ENCODE results near the gene HNRNPUL1. TPM values are rescaled to one million over a fixed set of nuclear protein-coding genes. Genes with fewer than 3 reads are reported as not detected.

Gene HNRNPUL1
- total RNA-seq, 1 donor from 2014 or later, result 154 TPM

DNA sequence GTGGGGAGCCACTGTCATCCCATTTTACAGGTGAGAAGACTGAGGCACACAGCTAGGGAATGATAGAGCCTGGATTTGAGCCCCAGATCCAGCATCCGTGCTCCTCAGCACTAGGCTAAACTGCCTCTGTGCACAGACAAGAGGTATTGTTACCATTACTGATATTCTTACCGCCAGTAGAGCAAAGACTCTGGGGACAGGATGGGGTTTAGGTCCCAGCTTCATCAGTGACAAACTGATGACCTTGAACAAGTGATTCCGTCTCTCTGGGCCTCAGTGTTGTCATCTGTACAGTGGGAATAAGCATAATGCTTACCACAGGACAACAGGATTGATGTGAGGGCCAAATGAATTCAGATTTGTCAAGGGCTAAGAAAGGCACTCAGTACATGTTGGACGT lies 28.7 kb upstream of the HNRNPUL1 start:
- DNase-seq (ENCODE audit: low read depth), result no peak
- H3K4me3 ChIP-seq (ENCODE audit: low read depth, low read length), result no peak overlapping the region
- no peak for TF ChIP-seq CTCF (conservative IDR thresholded peaks at IDR 0.05; ENCODE audit: low read depth, low read length)

GRCh38 chr19:41238244-41238643 lies 25.9 kb upstream of the HNRNPUL1 start:
- no peak for DNase-seq (ENCODE audit: low read depth)
- no peak for TF ChIP-seq CTCF (conservative IDR thresholded peaks at IDR 0.05; ENCODE audit: low read depth, low read length)
- no peak overlapping the region for H3K4me3 ChIP-seq (ENCODE audit: low read depth, low read length)

GRCh38 chr19:41239363-41239762 lies 24.8 kb upstream of the HNRNPUL1 start:
- no peak for TF ChIP-seq CTCF (conservative IDR thresholded peaks at IDR 0.05; ENCODE audit: low read depth, low read length)
- no peak overlapping the region for H3K4me3 ChIP-seq (ENCODE audit: low read depth, low read length)

GRCh38 chr19:41239961-41240574 lies 24.1 kb upstream of the HNRNPUL1 start:
- no peak overlapping the region for H3K4me3 ChIP-seq (ENCODE audit: low read depth, low read length)
- no peak for DNase-seq (ENCODE audit: low read depth)
- no peak for TF ChIP-seq CTCF (conservative IDR thresholded peaks at IDR 0.05; ENCODE audit: low read depth, low read length)

More at GRCh38 chr19:41239363-41239762, 24.8 kb upstream of the HNRNPUL1 start:
- DNase-seq (ENCODE audit: low read depth), result no peak

- no peak overlapping the region for H3K4me3 ChIP-seq (ENCODE audit: low read depth, low read length)
- TF ChIP-seq CTCF (conservative IDR thresholded peaks at IDR 0.05; ENCODE audit: low read depth, low read length), result no peak
- no peak for DNase-seq (ENCODE audit: low read depth)
Measured at GRCh38 chr19:41241859-41242258, 22.3 kb upstream of the HNRNPUL1 start.

DNA sequence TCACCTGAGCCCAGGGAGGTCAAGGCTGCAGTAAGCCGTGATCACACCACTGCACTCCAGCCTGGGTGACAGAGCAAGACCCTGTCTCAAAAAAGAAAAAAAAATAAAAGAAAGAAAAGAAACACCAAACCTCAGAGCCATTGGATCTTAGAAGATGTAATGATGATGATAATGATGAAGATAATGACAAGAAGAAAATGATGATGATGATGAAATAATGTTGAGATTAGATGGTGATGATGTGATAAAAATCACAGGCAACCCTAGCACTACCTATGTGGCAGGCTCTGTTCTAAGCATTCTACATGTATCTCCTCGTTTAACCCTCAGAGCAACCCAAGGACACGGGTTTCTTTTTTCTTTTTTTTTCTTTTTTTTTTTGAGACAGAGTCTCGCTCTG lies 20.1 kb upstream of the HNRNPUL1 start:
- no peak for DNase-seq (ENCODE audit: low read depth)
- TF ChIP-seq CTCF (conservative IDR thresholded peaks at IDR 0.05; ENCODE audit: low read depth, low read length), result no peak
- no peak overlapping the region for H3K4me3 ChIP-seq (ENCODE audit: low read depth, low read length)

DNA sequence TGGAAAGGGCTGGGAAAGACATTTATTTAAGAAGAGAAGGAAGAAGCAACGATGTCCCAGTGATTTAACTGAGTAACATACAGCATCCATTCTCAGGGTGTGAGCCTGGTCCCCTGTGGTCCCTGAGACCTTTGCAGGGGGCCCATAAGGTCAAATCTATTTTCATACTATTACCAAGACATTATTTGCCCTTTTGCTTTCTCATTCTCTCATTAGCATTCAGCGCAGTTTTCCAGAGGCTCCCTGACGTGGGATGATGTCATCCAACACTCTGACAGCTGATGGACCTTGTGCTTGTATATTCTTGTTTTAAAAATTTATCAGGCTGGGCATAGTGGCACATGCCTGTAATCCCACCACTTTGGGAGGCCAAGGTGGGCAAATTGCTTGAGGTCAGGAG lies 18.3 kb upstream of the HNRNPUL1 start:
- no peak for TF ChIP-seq CTCF (conservative IDR thresholded peaks at IDR 0.05; ENCODE audit: low read depth, low read length)
- H3K4me3 ChIP-seq (ENCODE audit: low read depth, low read length), result no peak overlapping the region
- no peak for DNase-seq (ENCODE audit: low read depth)

Data from epithelial cell of proximal tubule (primary cell).